Skeletal muscle tissue (tissue), 4 donors: Measurements from ENCODE around the gene POFUT2. TPM values are rescaled to one million over a fixed set of nuclear protein-coding genes. Genes with fewer than 3 reads are reported as not detected.

Experiments used
- H3K27ac ChIP-seq: one replicate; pipeline ENCODE4 v1.7.0; 2013; ENCODE audit warnings: mild to moderate bottlenecking, low read depth, low read length, inconsistent platforms
- H3K27me3 ChIP-seq, 3 donors: one replicate each; pipeline ENCODE4 v1.7.0; 2013; ENCODE audit warnings: low read length in 3 of 3; ENCODE audit not compliant: control insufficient read depth in 3 of 3, insufficient read depth in 3 of 3
- H3K36me3 ChIP-seq, 3 donors: one replicate each; pipeline ENCODE4 v1.7.0; 2013; ENCODE audit warnings: low read length in 3 of 3; ENCODE audit not compliant: control insufficient read depth in 3 of 3, insufficient read depth in 3 of 3
- H3K4me1 ChIP-seq, 3 donors: one replicate each; pipeline ENCODE4 v1.7.0; 2013; ENCODE audit warnings: low read length in 3 of 3, mild to moderate bottlenecking in 3 of 3; ENCODE audit not compliant: control insufficient read depth in 3 of 3, insufficient read depth in 3 of 3
- H3K4me3 ChIP-seq, 3 donors: one replicate each; pipeline ENCODE4 v1.7.0; 2013; ENCODE audit warnings: low read length in 3 of 3
- H3K9ac ChIP-seq, 3 donors: one replicate each; pipeline ENCODE4 v1.7.0; 2013; ENCODE audit warnings: low read length in 3 of 3, mild to moderate bottlenecking in 3 of 3, moderate library complexity in 2 of 3, low read depth in 1 of 3
- H3K9me3 ChIP-seq, 3 donors: one replicate each; pipeline ENCODE4 v1.7.0; 2013; ENCODE audit warnings: low read length in 3 of 3; ENCODE audit not compliant: control insufficient read depth in 3 of 3
- total RNA-seq: library from RNA; depleted of rRNA; stranded (reverse); fragments of >200 nt; gene quantifications from one replicate; pipeline ENCODE4 v1.2.3, GENCODE V29; 2014
- donor health status: Osteomylitis.

POFUT2 gene
- total RNA-seq, 1 donor from 2014 or later = 18.3 TPM

- Histone ChIP-seq H3K4me3 (no peak overlapping the region), H3K4me1 (no peaks in the 10 kb centered on the region), H3K27me3 (peaks cover 0 to 3% (median 0%) of the 10 kb centered on the region in 3 donors), H3K9me3 (no peaks in the 10 kb centered on the region), H3K36me3 (peaks cover 32 to 40% (median 38%) of the 10 kb centered on the region in 3 donors), H3K9ac (no peak overlapping the region), H3K27ac (no peak overlapping the region)
Measured at GRCh38 chr21:45264146-45264911, 23.4 kb downstream of the POFUT2 start.

DNA sequence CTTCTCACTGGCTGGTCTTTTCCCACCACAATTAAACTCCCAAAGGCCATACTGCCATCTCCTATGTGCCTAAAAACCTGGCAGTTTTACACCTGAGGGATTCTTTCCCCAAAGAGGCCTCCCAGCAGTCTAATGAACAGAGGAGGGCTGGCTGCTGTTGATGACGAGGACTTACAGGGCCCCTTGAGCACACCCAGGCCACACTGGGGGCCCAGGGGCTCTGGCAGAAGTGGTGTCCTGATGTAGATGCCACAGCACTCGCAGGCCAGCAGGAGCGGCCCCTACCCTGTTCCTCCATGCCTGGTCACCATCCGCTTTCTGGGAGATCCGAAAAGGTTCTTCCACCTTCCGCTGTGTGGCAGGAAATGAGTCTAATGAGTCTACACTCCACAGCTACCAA is 24.2 kb downstream of the POFUT2 start:
- H3K27ac ChIP-seq = no peak overlapping the region
- no peaks in the 10 kb centered on the region for H3K9me3 ChIP-seq
- no peak overlapping the region for H3K4me3 ChIP-seq
- H3K36me3 ChIP-seq = peaks cover 32 to 40% (median 38%) of the 10 kb centered on the region in 3 donors
- H3K4me1 ChIP-seq = no peaks in the 10 kb centered on the region
- no peak overlapping the region for H3K9ac ChIP-seq
- peaks cover under 1 to 5% (median 4%) of the 10 kb centered on the region in 3 donors for H3K27me3 ChIP-seq

DNA sequence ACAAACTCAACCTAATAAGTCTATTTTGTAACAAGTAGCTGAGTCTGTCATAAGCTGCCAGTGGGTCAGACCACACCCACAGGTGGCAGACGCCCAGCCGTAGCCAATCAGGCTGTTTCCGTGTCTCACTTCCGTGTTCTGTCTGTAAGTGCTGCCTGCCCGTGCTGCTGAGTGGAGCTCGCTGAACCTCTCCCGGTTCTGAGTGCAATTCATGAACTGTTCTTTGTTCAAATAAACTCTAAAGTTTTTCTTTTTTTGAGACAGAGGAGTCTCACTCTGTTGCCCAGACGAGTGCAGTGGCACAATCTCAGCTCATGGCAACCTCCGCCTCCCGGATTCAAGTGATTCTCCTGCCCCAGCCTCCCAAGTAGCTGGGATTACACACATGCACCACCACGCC is 25.1 kb downstream of the POFUT2 start:
- H3K27ac ChIP-seq = no peak overlapping the region
- no peaks in the 10 kb centered on the region for H3K4me1 ChIP-seq
- no peak overlapping the region for H3K4me3 ChIP-seq
- H3K36me3 ChIP-seq = peaks cover 31 to 38% (median 36%) of the 10 kb centered on the region in 3 donors
- H3K27me3 ChIP-seq = peaks cover 7 to 14% (median 12%) of the 10 kb centered on the region in 3 donors
- no peaks in the 10 kb centered on the region for H3K9me3 ChIP-seq
- H3K9ac ChIP-seq = no peak overlapping the region

GRCh38 chr21:45262041-45262581 is 25.6 kb downstream of the POFUT2 start:
- peaks cover 26 to 34% (median 31%) of the 10 kb centered on the region in 3 donors for H3K36me3 ChIP-seq
- no peak overlapping the region for H3K27ac ChIP-seq
- no peak overlapping the region for H3K4me3 ChIP-seq
- no peaks in the 10 kb centered on the region for H3K9me3 ChIP-seq
- peaks cover 12 to 19% (median 17%) of the 10 kb centered on the region in 3 donors for H3K27me3 ChIP-seq
- no peak overlapping the region for H3K9ac ChIP-seq
- H3K4me1 ChIP-seq = no peaks in the 10 kb centered on the region

DNA sequence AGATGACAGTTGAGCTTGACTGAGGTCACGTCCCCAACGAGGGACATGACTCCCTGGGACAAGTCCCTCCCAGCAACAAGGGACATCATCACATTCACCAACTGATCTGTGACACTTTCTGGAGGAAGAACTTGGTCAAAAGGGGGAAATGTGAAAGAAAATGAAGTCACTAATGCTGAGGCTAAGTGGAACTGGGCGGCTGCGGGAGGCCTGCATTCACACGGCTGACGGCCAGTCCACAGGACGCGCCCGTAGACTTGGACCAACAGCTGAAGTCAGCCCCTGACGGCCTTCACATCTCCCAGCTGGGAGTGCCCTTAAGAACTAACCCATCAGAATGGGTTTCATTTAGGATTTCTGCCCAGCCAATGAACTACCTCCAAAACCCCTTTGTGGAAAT is 26.6 kb downstream of the POFUT2 start:
- no peaks in the 10 kb centered on the region for H3K9me3 ChIP-seq
- H3K4me3 ChIP-seq = no peak overlapping the region
- peaks cover 21 to 24% (median 23%) of the 10 kb centered on the region in 3 donors for H3K36me3 ChIP-seq
- peaks cover 21 to 29% (median 27%) of the 10 kb centered on the region in 3 donors for H3K27me3 ChIP-seq
- H3K4me1 ChIP-seq = no peaks in the 10 kb centered on the region
- no peak overlapping the region for H3K9ac ChIP-seq
- no peak overlapping the region for H3K27ac ChIP-seq

DNA sequence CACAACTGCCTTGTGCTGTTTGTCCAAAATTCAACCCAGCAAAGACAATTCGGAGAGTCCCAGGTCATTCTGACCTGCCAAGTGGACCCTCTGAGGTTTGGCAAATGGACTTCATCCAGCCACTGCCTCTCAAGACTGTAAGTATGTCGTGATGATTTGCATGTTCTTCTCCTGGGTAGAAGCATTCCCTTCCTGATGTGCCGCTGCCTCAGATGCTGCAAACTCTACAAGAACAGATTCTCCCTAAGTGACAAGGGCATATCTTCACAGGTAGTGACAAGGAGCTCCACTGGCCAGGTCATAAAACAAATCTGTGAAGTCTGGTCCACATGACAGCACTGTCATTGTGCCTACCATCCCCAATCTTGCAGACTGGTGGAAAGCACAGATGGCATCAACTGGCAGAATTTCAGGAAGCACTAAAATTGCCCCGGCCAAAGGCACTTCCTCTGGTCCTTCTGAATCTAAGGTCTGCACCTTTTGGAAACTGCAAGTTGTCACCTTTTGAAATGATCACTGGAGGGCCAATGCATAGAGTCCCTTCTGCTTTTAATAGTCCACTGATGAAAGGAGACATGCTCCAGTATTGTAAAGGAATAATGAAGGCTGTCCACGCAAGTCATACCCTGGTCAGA is 27.4 kb downstream of the POFUT2 start:
- Histone ChIP-seq H3K4me3 (no peak overlapping the region), H3K9ac (no peak overlapping the region), H3K27ac (no peak overlapping the region), H3K36me3 (peaks cover 16 to 18% (median 17%) of the 10 kb centered on the region in 3 donors), H3K27me3 (peaks cover 28 to 35% (median 32%) of the 10 kb centered on the region in 3 donors), H3K4me1 (no peaks in the 10 kb centered on the region), H3K9me3 (no peaks in the 10 kb centered on the region)

DNA sequence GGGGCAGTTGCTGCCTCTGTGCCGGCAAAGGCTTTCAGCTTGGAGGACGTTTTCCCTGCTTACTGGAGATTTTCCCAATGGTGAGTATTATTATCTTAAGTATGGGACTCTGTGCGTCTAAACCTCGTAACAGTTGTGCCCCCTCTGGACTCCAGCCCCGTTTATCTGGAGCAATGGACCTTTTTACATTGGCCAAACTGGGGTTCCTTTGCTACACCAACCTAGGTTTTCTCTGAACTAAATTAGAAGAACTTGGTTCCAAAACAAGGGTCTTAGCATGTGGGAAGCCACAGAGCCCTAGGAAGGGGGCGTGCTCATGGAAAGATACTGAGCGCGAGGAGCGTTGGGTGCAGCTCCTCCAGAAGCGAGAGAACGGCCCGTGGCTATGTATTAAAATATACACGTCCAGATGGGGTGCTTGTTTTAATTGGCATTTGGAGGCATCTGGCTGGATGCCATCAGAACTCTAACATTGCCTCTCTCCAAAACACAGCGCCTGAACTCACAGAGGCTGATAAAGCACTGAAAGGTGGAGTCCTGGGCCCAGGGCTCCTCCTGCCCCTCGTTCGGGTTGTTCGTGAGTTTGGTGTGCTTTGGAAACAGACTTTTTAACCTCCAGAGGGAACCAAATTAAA is 28.4 kb downstream of the POFUT2 start:
- Histone ChIP-seq H3K27me3 (peaks cover 32 to 45% (median 36%) of the 10 kb centered on the region in 3 donors), H3K4me1 (no peaks in the 10 kb centered on the region), H3K27ac (no peak overlapping the region), H3K4me3 (no peak overlapping the region), H3K36me3 (peaks cover 10 to 13% (median 11%) of the 10 kb centered on the region in 3 donors), H3K9ac (no peak overlapping the region), H3K9me3 (no peaks in the 10 kb centered on the region)

DNA sequence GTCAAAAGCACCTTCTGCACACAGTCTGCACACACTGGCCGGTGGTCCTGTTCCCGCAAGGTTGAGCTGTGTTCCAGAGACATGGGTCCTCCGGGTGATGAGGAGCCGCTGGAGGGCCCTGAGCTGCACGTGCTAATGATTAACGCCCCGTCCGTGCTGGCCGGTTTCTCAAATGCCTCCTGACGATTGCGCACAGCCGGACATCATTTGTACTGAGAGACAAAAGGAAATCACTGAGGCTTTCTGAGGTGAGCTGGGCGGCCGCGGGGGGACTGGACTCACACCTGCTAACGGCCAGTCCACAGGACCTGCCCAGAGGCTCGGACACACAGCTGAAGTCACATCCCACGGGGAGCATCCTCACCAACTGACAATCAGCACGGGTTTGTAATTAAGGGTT is 29.2 kb downstream of the POFUT2 start:
- H3K36me3 ChIP-seq = peaks cover 2 to 5% (median 4%) of the 10 kb centered on the region in 3 donors
- H3K9me3 ChIP-seq = no peaks in the 10 kb centered on the region
- no peak overlapping the region for H3K4me3 ChIP-seq
- no peaks in the 10 kb centered on the region for H3K4me1 ChIP-seq
- no peak overlapping the region for H3K9ac ChIP-seq
- H3K27ac ChIP-seq = no peak overlapping the region
- peaks cover 34 to 49% (median 38%) of the 10 kb centered on the region in 3 donors for H3K27me3 ChIP-seq

- Histone ChIP-seq H3K9ac (no peak overlapping the region), H3K9me3 (no peaks in the 10 kb centered on the region), H3K4me3 (no peak overlapping the region), H3K4me1 (no peaks in the 10 kb centered on the region), H3K27ac (no peak overlapping the region), H3K27me3 (peaks cover 38 to 55% (median 41%) of the 10 kb centered on the region in 3 donors), H3K36me3 (peaks cover 0 to 4% (median 0%) of the 10 kb centered on the region in 3 donors)
Measured at GRCh38 chr21:45257673-45258341, 29.9 kb downstream of the POFUT2 start.
